ENCODE measurements around the gene TREM2. TPM values are rescaled to one million over a fixed set of nuclear protein-coding genes. Genes with fewer than 3 reads are reported as not detected.

TREM2 gene
- total and polyA plus RNA-seq, 2 donors (not counting 1 experiment from before 2014, with no cell fraction given), result 0.33 TPM; not detected in 1

GRCh38 chr6:41122918-41123317 is 40.0 kb downstream of the TREM2 start:
- TF ChIP-seq CTCF (IDR thresholded peaks at IDR 0.05), result no peak
- TF ChIP-seq EZH2 (IDR thresholded peaks at IDR 0.05; ENCODE audit: borderline replicate concordance, insufficient read depth, low read depth, low read length, poor library complexity, severe bottlenecking), result no peak
- H3K4me1 Mint-ChIP-seq, result no peaks in the 10 kb centered on the region
- H3K9me3 ChIP-seq (ENCODE audit: control extremely low read depth in 1 of 3, control insufficient read depth in 2 of 3, insufficient read depth in 1 of 3, low read length in 2 of 3), result no peaks in the 10 kb centered on the region
- DNase-seq (no peak), ATAC-seq (ENCODE audit: low read depth) (no peak)
- no peaks in the 10 kb centered on the region for H4K20me1 ChIP-seq (ENCODE audit: control insufficient read depth, insufficient read depth, low read length, poor library complexity, severe bottlenecking)
- ChIA-PET CTCF (interaction anchor here (0.5 kb wide), 1 partner anchor 35 kb away, joined by 3 read pairs; no protein-coding TSS in a partner anchor), POLR2A (interaction anchor here (0.7 kb wide), 1 partner anchor 66 kb away, joined by 3 read pairs; no protein-coding TSS in a partner anchor)
- no peak overlapping the region for H3K9ac ChIP-seq (ENCODE audit: low read length)
- peaks cover 3 to 12% of the 10 kb centered on the region in 2 experiments for H3K36me3 ChIP-seq (replicated peaks in 1 of 2; ENCODE audit: control extremely low read depth in 1 of 2, control insufficient read depth in 1 of 2, extremely low read depth in 1 of 2, insufficient read depth in 2 of 2, low read length in 1 of 2)
- H3K4me2 ChIP-seq (replicated peaks; ENCODE audit: low read depth, low read length, poor library complexity, severe bottlenecking), result no peak overlapping the region
- no peak overlapping the region for H3K4me3 Mint-ChIP-seq
- H3K9me3 Mint-ChIP-seq (ENCODE audit: insufficient read depth), result no peaks in the 10 kb centered on the region
- no peak overlapping the region for H3K4me3 ChIP-seq (ENCODE audit: control extremely low read depth in 1 of 5, extremely low read depth in 1 of 5, insufficient read depth in 1 of 5, low read depth in 2 of 5, low read length in 4 of 5)
- H3K4me1 ChIP-seq (ENCODE audit: control insufficient read depth in 2 of 2, insufficient read depth in 2 of 2, low read length in 2 of 2), result no peaks in the 10 kb centered on the region
- intact Hi-C loops (cut with micrococcal nuclease), result no loop called here
- H3K27me3 Mint-ChIP-seq, result no peaks in the 10 kb centered on the region
- no peak overlapping the region for H3K27ac ChIP-seq (ENCODE audit: low read length in 2 of 2)
- no CpG with 5 or more reads among the region's 1 CpG for WGBS (ENCODE audit: insufficient coverage)
- no peaks in the 10 kb centered on the region for H3K27me3 ChIP-seq (replicated peaks in 1 of 4; ENCODE audit: control extremely low read depth in 1 of 4, control insufficient read depth in 3 of 4, insufficient read depth in 4 of 4, low read length in 3 of 4)
- H3K79me2 ChIP-seq (ENCODE audit: control insufficient read depth, insufficient read depth, low read length), result no peaks in the 10 kb centered on the region
- H3K27ac Mint-ChIP-seq, result no peak overlapping the region
- H2AFZ ChIP-seq (ENCODE audit: insufficient read depth, low read depth, low read length, poor library complexity, severe bottlenecking), result no peak overlapping the region

GRCh38 chr6:41122373-41122772 is 40.5 kb downstream of the TREM2 start:
- DNase-seq (no peak), ATAC-seq (ENCODE audit: low read depth) (no peak)
- 100% methylated on average over 1 of the region's 1 CpG for WGBS (ENCODE audit: insufficient coverage)
- Mint-ChIP-seq H3K27me3 (no peaks in the 10 kb centered on the region), H3K4me1 (no peaks in the 10 kb centered on the region), H3K9me3 (ENCODE audit: insufficient read depth) (no peaks in the 10 kb centered on the region), H3K4me3 (no peak overlapping the region), H3K27ac (no peak overlapping the region)
- TF ChIP-seq EZH2 (IDR thresholded peaks at IDR 0.05; ENCODE audit: borderline replicate concordance, insufficient read depth, low read depth, low read length, poor library complexity, severe bottlenecking) (no peak), CTCF (IDR thresholded peaks at IDR 0.05) (no peak)
- Histone ChIP-seq H3K9ac (ENCODE audit: low read length) (no peak overlapping the region), H3K36me3 (replicated peaks in 1 of 2; ENCODE audit: control extremely low read depth in 1 of 2, control insufficient read depth in 1 of 2, extremely low read depth in 1 of 2, insufficient read depth in 2 of 2, low read length in 1 of 2) (peaks cover 3 to 12% of the 10 kb centered on the region in 2 experiments), H3K4me1 (ENCODE audit: control insufficient read depth in 2 of 2, insufficient read depth in 2 of 2, low read length in 2 of 2) (no peaks in the 10 kb centered on the region), H2AFZ (ENCODE audit: insufficient read depth, low read depth, low read length, poor library complexity, severe bottlenecking) (no peak overlapping the region), H3K79me2 (ENCODE audit: control insufficient read depth, insufficient read depth, low read length) (no peaks in the 10 kb centered on the region), H3K4me2 (replicated peaks; ENCODE audit: low read depth, low read length, poor library complexity, severe bottlenecking) (no peak overlapping the region), H3K9me3 (ENCODE audit: control extremely low read depth in 1 of 3, control insufficient read depth in 2 of 3, insufficient read depth in 1 of 3, low read length in 2 of 3) (no peaks in the 10 kb centered on the region), H4K20me1 (ENCODE audit: control insufficient read depth, insufficient read depth, low read length, poor library complexity, severe bottlenecking) (no peaks in the 10 kb centered on the region), H3K27me3 (replicated peaks in 1 of 4; ENCODE audit: control extremely low read depth in 1 of 4, control insufficient read depth in 3 of 4, insufficient read depth in 4 of 4, low read length in 3 of 4) (no peaks in the 10 kb centered on the region), H3K27ac (ENCODE audit: low read length in 2 of 2) (no peak overlapping the region), H3K4me3 (ENCODE audit: control extremely low read depth in 1 of 5, extremely low read depth in 1 of 5, insufficient read depth in 1 of 5, low read depth in 2 of 5, low read length in 4 of 5) (no peak overlapping the region)
- ChIA-PET POLR2A (no interaction called here), CTCF (interaction anchor here (0.5 kb wide), 1 partner anchor 34 kb away, joined by 3 read pairs; no protein-coding TSS in a partner anchor)
- intact Hi-C loops (cut with micrococcal nuclease), result no loop called here

All from B cell (primary cell).